Activated CD8-positive, alpha-beta memory T cell treated with anti-CD3 and anti-CD28 coated beads, Interleukin-2, amount 50 U/mL, for 1 hour (primary cell): ENCODE results near the gene CDC42EP3.

ENCODE experiments used
- DNase-seq: peaks from one replicate; pipeline ENCODE4 v3.0.0-alpha.2; 2020; ENCODE audit errors: extremely low read depth

Gene CDC42EP3

DNA sequence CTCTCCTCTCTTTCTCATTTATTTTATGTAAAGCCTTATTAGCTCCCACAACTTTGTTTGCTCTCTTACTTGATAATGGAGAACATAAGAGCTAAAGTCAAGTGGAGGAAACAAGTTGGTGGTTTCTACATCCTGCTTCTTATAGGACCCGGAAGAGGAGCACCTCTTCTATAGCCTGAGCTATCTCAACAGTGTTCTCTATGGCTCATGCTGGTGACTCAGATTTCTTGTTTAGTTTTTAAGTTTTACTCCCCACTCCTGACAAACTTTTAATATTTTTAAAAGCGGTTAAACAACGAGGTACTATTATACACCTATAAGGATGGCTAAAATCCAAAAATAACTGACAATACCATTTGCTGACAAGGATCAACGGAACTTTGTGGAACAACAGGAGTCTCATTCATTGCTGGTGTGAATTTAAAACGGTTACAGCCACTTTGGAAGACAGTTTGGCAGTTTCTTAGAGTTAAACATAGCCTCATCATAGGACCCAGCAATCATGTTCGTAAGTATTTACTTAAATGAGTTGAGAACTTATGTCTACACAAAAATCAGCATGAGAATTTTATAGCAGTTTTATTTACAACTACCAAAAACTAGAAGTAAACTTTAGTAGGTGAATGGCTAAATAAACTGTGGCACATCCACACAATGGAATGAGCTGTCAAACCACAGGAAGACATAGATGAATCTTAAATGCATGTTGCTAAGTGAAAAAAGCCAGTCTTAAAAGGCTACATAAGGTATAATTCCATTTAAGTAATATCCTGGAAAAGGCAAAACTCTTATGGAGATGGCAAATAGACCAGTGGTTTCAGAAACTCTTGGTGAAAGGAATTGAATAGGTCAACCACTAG, 12.7 kb upstream of the CDC42EP3 start:
- DNase-seq = no peak

DNA sequence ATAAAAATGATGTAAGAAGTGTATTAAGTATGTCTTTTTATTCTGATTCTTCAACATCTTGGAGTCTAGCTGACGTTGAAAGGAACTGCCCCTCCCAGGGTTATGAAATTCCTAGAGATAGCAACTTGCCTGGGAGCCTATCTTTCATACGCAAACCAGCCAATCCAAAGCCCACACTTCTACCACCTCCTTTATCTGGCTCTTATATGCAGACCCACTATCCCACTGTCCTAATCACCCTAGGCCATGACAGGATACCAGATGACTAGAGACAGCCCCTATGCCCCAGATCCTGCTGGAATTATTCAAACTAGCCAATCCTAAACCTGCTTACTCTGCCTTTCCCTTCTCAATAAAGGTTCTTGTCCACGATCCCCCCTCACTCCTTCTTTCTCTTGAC, 11.8 kb upstream of the CDC42EP3 start:
- DNase-seq = no peak

DNA sequence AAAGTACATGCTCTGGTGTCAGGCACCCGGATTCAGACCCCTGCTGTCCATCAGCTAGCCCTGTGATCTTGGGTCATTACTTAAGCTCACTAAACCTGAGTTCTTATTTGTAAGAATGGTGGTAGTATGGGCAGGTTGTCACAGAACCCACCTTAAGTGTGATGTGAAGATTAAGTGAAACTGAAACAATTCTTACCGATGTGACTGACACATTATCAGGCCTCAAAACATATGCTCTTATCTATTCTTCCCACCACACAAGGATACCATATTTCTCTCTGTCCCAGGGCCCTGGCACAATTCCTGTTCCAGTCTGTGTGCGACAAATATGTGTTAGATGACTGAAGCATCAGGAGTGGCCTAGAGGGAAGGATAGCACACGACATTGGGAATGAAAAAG, 11.0 kb upstream of the CDC42EP3 start:
- DNase-seq = no peak

DNA sequence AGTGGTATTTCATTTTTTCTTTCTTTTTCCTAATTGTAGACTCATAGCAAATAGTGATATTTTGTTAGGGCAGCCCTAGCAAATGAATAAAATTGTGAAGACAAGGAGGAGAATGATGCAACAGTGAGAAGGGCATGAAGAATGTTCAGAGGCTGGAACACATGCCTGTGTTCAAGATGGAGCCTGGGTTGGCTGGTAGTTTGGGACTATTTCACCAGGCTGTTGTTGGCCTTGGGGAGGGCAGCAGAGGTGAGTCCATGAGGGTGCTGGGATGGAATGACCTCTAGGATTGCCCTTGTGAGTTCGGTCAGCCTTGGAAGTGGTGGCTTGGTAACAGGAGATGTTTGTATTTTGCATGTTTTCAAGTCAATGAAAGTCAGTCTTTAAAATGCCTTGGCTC, 10.1 kb upstream of the CDC42EP3 start:
- DNase-seq = no peak

DNA sequence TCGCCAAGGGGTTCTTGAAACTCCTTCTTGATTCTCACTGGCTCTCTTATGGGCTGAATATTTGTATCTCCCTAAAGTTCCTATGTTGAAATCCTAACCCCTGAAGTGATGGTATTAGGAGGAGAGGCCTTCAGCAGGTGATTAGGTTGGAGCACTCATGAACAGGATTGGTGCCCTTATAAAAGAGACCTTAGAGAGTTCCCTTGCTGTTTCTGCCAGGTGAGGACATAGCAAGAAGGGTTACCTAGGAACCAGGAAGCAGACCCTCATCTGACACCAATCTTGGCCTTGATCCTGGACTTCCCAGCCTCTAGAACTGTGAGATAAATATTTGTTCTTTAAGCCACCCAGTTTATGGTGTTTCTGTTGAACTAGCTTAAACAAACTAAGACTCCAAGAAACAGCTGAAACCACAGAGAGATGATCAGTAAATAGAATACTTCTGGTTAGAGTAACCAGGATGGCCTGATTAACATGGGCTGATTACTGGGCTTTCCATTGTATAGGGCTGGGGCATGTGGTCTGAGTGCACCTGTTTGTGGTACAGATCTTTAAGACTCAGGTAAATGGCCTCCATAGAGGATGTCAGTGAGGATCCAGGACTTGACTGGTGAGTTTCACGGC, 7.7 kb upstream of the CDC42EP3 start:
- no peak for DNase-seq

DNA sequence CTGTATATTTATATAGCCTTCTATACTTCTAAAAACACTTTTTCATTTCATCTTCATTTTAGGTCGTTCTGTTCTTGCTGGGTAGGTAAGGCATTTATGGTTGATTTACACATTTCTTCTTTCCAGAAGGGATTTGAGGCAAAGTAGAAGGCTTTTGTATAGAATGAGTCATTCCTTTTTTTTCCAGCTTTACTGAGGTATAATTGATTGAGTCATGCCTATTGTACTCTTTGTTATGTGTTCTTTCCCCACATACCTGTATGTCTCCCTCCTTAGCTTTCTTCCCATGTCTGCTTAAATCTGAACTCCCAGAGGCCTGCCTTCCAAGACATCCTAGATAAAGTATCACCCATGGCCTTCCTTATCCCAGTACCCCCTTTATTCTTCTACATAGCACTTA, 4.8 kb upstream of the CDC42EP3 start:
- no peak for DNase-seq

DNA sequence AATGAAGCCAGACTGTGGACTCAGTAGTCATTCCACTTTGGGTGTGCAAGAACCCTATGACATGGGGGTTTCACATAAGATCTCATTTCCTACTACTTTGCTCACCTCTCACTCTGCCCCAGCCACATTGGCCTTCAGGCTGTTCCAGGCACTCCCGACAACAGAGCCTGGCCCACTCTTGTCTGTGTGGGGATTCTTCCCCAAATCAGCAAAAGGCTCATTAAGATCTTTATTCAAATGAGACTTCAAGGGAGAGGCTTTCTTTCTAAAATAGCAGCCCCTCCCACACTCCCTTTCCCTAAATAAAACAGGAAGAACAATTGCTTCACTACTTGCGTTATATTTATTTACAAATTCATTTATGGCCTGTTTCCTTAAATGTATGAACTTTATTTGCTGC, 3.5 kb upstream of the CDC42EP3 start:
- DNase-seq = no peak

DNA sequence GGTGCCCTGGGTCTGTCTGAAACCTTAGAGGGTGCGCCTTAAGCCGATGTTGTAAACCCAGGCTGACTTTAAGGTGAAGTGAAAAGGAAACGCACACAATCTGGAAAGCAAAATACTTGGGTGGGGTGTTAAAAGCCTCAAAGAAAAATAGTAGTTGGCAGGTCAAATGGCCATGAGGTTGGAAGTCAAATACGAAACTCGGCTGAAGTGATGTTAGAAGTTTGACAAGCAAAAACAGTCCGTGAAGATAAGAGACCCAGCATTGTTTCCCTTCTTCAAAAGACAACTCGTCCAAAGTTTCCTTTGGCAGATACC, 1.4 kb upstream of the CDC42EP3 start:
- DNase-seq = no peak

DNA sequence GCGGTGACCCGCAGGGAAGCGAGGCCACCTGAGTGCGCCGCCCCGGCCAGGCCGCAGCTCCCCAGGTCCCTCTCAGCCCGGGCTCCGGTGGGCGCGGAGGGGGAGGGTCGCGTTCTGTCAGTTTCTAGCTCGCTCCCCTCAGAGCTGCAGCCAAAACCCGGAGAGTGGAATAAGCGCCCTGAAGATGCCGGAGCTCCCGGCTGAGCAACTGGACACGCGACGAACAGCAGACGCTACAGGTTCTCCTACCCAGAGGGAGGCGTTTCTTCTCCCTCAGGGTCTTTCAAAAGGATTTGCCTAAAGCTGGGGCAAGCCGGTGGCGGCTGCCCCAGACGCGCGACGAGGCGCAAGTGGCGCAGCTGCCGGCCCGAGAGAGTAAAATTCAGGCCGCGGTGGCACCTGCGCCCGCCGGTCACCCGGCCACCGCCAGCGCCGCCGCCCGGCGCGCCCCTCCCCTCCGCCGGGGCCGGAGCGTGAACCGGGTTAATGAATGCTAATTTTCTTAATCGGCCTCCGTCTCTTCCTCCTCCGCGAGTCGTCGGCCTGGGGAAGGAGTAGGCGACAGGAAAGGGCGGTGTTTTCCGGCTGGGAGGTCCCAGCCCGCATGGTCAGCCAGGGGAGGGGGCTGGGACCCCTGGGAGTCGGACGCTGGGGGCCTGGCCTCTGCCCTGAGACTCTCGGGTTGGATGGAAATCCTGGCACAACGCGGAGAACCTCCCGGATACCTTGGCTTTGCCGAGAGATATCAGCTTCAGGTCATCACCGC, 845 bp upstream of the CDC42EP3 start:
- no peak for DNase-seq

DNA sequence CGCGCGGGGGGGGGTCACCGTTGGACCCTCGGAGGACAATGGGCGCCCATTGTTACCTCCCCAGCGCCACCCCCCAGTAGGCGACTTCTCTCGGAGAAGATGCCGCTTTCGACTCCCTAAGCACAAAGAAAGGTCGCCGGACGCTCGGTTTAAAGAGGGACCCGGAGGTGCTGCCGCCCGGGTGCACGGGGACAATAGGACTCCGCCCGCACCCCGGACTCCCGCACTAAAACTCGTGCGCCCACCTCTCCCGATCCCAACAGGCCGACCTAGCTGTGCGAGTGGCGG, 318 bp upstream of the CDC42EP3 start:
- DNase-seq = no peak

DNA sequence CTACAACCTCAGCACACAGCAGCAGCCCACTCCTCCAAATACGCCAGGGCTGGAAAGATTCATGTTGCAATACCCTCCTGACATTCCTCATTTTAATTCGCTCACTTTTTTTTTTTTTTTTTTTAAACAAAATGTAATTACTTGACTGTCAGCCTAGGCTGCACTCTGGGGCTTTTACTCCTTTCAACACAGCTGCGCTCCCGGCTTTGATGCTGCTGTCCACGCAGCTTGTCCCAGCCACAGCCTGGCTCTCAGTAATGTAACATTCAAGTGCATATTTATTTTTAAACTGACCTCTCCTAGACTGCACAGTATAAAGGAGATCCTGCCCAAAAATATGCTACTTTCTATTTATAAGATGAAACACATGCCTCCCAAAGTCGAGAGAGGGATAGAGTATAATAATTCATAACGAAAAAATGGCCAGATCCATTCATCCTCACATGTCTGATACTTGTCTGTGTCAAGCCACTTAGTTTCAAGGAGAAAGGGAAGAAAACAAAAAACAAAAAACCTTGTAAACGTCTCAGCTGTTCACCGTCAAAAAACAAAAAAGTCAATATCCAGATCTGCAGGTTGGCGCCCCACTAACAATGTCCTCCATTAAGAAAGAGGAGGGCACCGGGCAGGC, 949 bp downstream of the CDC42EP3 start:
- no peak for DNase-seq

DNA sequence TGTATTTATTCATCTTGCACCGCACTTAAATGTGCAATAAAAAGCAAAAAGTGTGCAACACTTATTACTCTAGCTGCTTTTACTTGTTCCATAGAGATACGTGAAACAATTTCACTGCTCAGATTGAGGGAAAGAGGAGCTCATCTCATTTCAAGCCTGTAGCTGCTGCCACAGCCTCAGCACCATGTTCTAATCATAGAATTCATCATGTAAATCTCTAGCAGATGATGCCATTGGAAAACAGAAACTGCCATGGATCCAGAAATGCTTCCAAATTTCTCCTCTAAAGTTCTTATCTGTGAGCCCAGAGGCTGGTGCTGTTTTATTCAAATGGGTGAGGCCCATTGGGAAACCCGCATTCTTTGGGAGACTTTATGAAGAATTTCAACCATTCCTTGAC, 2.0 kb downstream of the CDC42EP3 start:
- no peak for DNase-seq

DNA sequence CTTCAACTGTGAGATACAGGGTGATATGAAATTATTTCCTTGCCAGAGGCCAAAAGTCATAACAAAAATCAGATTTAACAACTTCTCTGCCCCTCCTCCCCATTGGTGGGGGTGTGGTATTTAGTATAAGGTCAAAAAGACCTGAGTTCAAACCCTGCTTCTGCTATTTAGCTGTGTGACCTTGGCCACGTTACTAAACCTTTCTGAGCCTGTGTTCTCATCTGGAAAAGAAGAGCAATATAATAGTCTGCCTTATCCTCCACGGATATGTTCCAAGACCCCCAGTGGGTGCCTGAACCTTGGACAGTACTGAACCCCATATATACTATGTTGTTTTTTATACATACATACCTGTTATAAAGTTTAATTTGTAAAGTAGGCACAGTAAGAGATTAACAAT, 3.7 kb downstream of the CDC42EP3 start:
- DNase-seq = no peak

DNA sequence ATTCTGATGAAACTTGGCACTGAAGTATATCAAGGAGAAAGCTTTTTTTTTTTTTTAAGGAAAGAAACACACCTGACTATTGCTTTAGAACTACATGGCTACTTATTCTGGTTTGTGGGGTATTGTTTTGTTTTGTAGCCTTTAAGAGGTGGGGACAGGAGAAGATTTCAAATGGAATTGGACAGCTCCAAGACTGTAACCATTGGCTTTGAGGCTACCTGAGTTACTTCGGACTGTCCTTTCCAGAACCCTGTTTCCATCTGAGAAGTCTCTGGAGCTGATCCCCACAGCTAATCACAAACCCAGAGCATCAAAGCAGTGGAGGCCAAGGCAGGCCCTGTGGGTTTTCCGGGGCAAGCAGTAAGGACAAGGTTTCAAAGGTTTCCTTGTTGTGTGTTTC, 4.7 kb downstream of the CDC42EP3 start:
- no peak for DNase-seq

DNA sequence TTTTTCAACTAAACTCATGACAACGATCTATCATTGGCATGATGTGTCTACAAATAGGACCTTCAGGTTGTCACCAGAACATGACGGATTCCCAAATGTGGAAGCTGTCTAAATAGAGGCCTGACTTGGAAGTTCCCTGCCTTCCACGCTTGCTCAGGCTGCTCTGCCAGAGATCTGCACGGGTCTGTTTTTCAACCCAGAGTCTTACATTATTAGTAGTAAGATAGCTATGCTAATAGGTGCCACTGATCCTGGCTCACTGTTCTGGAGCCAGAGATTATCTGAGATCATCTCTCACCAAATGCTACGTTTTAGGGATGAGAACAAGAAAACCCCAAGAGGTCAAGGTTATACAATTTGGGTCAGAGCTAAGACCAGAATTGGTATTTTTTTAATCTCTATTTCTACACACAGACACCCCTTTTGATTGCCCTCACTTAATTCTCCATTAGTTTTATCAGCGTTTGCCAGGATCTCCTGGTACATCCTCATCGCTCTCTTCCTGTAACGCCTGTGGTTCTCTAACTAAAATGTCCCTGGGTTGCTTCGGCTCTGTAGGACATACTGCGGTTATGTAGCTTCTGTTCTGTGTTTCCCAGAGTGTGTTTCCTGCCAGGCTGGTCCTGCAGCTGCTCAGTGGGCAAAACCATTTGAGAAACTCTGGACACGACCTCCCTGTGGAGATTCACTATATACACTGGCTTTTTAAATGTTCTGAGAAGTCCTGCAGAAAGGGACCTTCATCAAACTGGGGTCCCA, 5.7 kb downstream of the CDC42EP3 start:
- DNase-seq = no peak

DNA sequence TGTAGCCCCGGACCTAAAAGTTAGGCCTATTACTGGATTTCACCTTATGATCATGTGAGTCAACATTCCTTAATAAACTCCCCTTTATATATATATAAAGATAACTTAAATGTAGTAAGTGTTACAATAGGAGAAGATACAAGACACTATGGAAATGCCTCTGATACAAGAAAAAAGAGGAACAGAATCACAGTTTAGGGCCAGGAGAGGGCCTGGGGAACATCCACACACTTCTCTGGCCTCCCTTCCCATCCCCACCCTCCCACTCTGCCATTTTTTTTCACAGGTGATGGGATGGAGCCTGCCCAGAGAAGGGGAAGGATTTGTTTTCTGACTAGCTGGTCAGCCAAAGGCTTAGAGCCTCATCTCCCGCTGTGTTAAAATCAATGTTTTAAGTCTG, 6.4 kb downstream of the CDC42EP3 start:
- no peak for DNase-seq

DNA sequence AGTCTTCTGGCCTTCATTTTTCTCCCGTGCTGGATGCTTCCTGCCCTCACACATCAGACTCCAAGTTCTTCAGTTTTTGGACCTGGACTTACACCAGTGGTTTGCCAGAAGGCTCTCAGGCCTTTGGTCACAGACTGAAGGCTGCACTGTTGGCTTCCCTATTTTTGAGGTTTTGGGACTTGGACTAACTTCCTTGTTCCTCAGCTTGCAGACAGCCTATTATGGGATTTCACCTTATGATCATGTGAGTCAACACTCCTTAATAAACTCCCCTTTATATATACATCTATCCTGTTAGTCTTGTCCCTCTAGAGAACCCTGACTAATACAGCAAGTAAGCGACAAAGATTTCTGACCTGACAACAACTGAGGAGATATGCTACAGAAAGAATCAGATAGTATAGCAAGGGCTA, 7.2 kb downstream of the CDC42EP3 start:
- DNase-seq = no peak

DNA sequence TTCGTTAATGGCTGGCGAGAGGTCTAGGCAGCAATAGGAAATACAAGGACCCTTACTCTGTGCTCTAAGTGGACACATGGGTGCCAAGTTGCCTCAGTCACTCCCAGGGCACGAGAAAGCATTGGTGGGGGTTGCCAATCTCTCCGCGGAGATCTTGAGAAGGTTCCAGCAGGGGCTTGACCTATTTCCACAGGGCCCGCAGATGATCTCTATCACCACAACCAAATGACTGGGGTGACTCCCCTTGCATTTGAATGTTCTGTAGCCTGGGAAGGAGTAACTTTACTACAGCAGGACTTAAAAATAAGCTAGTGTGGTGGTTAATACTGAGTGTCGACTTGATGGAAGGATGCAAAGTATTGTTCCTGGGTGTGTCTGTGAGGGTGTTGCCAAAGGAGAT, 8.1 kb downstream of the CDC42EP3 start:
- no peak for DNase-seq

DNA sequence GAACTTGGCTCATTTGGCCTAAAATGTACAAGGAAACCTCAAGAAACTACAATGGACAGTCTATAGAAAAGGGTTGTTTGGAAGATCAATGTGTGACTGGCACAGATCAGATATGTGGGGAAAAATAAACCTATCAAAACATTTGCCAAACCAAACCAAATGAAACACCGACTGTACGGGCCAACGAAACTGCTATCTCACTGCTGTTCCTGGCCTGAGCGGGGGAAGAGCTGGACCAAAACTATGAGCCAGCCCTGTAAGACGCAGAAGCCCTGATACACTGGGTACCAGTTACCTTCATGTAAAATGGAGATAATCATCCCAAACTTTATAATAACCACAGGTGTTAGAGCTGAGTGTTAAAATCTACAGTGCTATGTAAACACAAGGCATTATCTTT, 11.7 kb downstream of the CDC42EP3 start:
- DNase-seq = no peak

DNA sequence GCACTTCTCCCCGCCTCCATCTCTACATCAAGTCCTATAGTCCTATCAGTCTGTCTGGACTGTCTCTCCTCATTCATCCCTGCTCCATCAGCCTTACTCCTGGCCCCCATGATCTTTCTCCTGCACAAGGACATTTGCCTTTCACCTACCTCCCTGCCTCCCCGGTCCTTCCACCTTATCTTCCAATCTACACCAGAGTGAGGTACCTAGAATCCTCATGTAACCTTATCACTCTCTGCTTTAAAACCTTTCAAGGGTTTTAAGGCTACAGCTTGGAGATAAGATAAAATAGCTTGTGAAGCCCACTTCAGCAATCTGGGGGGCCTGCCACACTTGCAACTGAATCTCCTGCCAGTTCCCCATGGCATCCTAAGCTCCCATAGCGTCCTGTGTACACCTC, 12.8 kb downstream of the CDC42EP3 start:
- no peak for DNase-seq

DNA sequence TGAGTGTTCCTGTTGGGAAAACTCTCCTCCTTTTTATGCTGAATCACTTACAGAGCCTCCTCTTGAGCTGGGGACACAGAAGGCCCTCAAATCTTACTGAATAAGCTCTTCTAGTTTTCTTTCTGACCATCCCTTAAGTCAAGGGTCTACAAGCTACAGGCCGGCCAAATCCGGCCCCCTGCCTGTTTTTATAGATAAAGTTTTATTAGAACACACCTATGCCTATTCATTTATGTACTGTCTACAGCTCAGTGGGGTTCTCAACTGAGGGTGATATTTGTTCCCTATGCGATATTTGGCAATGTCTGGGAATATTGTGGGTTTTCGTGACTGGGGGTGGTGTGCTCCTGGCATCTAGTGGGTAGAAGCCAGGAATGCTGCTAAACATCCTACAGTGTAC, 14.0 kb downstream of the CDC42EP3 start:
- no peak for DNase-seq
